HepG2 (cell line): ENCODE results near the gene WBP2NL.

Experiments used
- CBX5 ChIP-seq: sonication (generic); formaldehyde crosslinking; IDR thresholded peaks from 2 replicates; pipeline ENCODE4 v1.4.0; 2020; ENCODE audit warnings: missing genetic modification reagents, borderline replicate concordance
- CTCF ChIP-seq: sonication (generic); formaldehyde crosslinking; IDR thresholded peaks from 2 replicates; pipeline ENCODE4 v1.5.0; 2020; ENCODE audit warnings: mild to moderate bottlenecking, missing genetic modification reagents, moderate library complexity
- ZFP90 ChIP-seq: sonication (generic); formaldehyde crosslinking; IDR thresholded peaks from 2 replicates; pipeline ENCODE4 v1.8.0; 2022; ENCODE audit warnings: missing genetic modification reagents, mild to moderate bottlenecking, inconsistent platforms, borderline replicate concordance
- ZNF335 ChIP-seq: sonication (generic); formaldehyde crosslinking; IDR thresholded peaks from 2 replicates; pipeline ENCODE4 v1.4.0; 2020; ENCODE audit warnings: missing genetic modification reagents

GRCh38 chr22:42041784-42042183 lies 43.2 kb downstream of the WBP2NL start:
- TF ChIP-seq CBX5 (no peak), ZNF335 (CRISPR knock-in tag) (no peak), CTCF (no peak), ZFP90 (CRISPR knock-in tag) (no peak)
